Measurements from ENCODE around the gene FOXN3.
A peak's percentile ranks its signal among the peaks of the same experiment; 100 is the strongest.

- TF ChIP-seq POLR2A (IDR thresholded peaks at IDR 0.05) (no peak), CTCF (IDR thresholded peaks at IDR 0.05) (no peak), POLR2AphosphoS5 (IDR thresholded peaks at IDR 0.05) (peak; percentile 80)
Measured at GRCh38 chr14:89185919-89186855, 230.8 kb downstream of the FOXN3 start.
